ENCODE results near the gene SP110. TPM values are rescaled to one million over a fixed set of nuclear protein-coding genes. Genes with fewer than 3 reads are reported as not detected.

The SP110 gene
- total RNA-seq, 2 experiments from 2014 or later, result 59.4 to 63.7 TPM

GRCh38 chr2:230164139-230164538 lies 55.6 kb downstream of the SP110 start:
- no peak overlapping the region for H3K4me3 Mint-ChIP-seq
- H3K4me3 ChIP-seq (ENCODE audit: low read length), result no peak overlapping the region
- peak overlapping the region; percentile 1 for H3K27ac Mint-ChIP-seq
- ATAC-seq (ENCODE audit: poor library complexity) (no peak), DNase-seq (no peak)
- TF ChIP-seq CTCF (IDR thresholded peaks at IDR 0.05), result no peak
- ChIA-PET POLR2A (no interaction called here), CTCF (no interaction called here)
- peaks cover 60% of the 10 kb centered on the region for H3K36me3 Mint-ChIP-seq (ENCODE audit: low read depth)
- H3K9me3 ChIP-seq (ENCODE audit: control insufficient read depth in 1 of 2, insufficient read depth in 1 of 2, low read length in 2 of 2), result no peaks in the 10 kb centered on the region
- no peaks in the 10 kb centered on the region for H3K27me3 ChIP-seq (ENCODE audit: control insufficient read depth in 1 of 2, insufficient read depth in 2 of 2, low read length in 2 of 2)
- H3K9me3 Mint-ChIP-seq, result no peaks in the 10 kb centered on the region
- no peaks in the 10 kb centered on the region for H3K4me1 Mint-ChIP-seq (ENCODE audit: low read depth)
- H3K27me3 Mint-ChIP-seq, result no peaks in the 10 kb centered on the region
- peaks cover 4% of the 10 kb centered on the region for H3K4me1 ChIP-seq (ENCODE audit: insufficient read depth, low read length)
- intact Hi-C loops (cut with DNase I, micrococcal nuclease), result loop anchor here in 1 of 2 experiments (5.0 kb wide), 1 partner anchor 448 kb away; no protein-coding TSS in a partner anchor
- H3K36me3 ChIP-seq (ENCODE audit: insufficient read depth, low read length), result peaks cover 27% of the 10 kb centered on the region
- H3K27ac ChIP-seq (ENCODE audit: low read depth in 1 of 2, low read length in 2 of 2), result no peak overlapping the region

- no peak overlapping the region for H3K4me3 ChIP-seq (ENCODE audit: low read length)
- Mint-ChIP-seq H3K9me3 (no peaks in the 10 kb centered on the region), H3K4me1 (ENCODE audit: low read depth) (no peaks in the 10 kb centered on the region), H3K27ac (peak overlapping the region; percentile 1), H3K4me3 (no peak overlapping the region), H3K36me3 (ENCODE audit: low read depth) (peaks cover 49% of the 10 kb centered on the region), H3K27me3 (no peaks in the 10 kb centered on the region)
- ATAC-seq (ENCODE audit: poor library complexity), result no peak
- H3K27me3 ChIP-seq (ENCODE audit: control insufficient read depth in 1 of 2, insufficient read depth in 2 of 2, low read length in 2 of 2), result no peaks in the 10 kb centered on the region
- peaks cover 4% of the 10 kb centered on the region for H3K4me1 ChIP-seq (ENCODE audit: insufficient read depth, low read length)
- no peak for DNase-seq
- no peaks in the 10 kb centered on the region for H3K9me3 ChIP-seq (ENCODE audit: control insufficient read depth in 1 of 2, insufficient read depth in 1 of 2, low read length in 2 of 2)
- no peak overlapping the region for H3K27ac ChIP-seq (ENCODE audit: low read depth in 1 of 2, low read length in 2 of 2)
- ChIA-PET CTCF (no interaction called here), POLR2A (no interaction called here)
- intact Hi-C loops (cut with DNase I, micrococcal nuclease), result loop anchor here in 1 of 2 experiments (5.0 kb wide), 1 partner anchor 449 kb away; no protein-coding TSS in a partner anchor
- peaks cover 17% of the 10 kb centered on the region for H3K36me3 ChIP-seq (ENCODE audit: insufficient read depth, low read length)
- TF ChIP-seq CTCF (IDR thresholded peaks at IDR 0.05), result no peak
These were observed 56.8 kb downstream of the SP110 start for GRCh38 chr2:230162981-230163380.

GRCh38 chr2:230161184-230161583 lies 58.6 kb downstream of the SP110 start:
- no peak for ATAC-seq (ENCODE audit: poor library complexity)
- Histone ChIP-seq H3K4me3 (ENCODE audit: low read length) (no peak overlapping the region), H3K36me3 (ENCODE audit: insufficient read depth, low read length) (peaks cover 4% of the 10 kb centered on the region), H3K27ac (ENCODE audit: low read depth in 1 of 2, low read length in 2 of 2) (no peak overlapping the region), H3K9me3 (ENCODE audit: control insufficient read depth in 1 of 2, insufficient read depth in 1 of 2, low read length in 2 of 2) (no peaks in the 10 kb centered on the region), H3K4me1 (ENCODE audit: insufficient read depth, low read length) (peaks cover 4% of the 10 kb centered on the region), H3K27me3 (ENCODE audit: control insufficient read depth in 1 of 2, insufficient read depth in 2 of 2, low read length in 2 of 2) (no peaks in the 10 kb centered on the region)
- Mint-ChIP-seq H3K27ac (no peak overlapping the region), H3K9me3 (peaks cover 3% of the 10 kb centered on the region), H3K4me3 (no peak overlapping the region), H3K4me1 (ENCODE audit: low read depth) (no peaks in the 10 kb centered on the region), H3K27me3 (no peaks in the 10 kb centered on the region), H3K36me3 (ENCODE audit: low read depth) (peaks cover 32% of the 10 kb centered on the region)
- POLR2A ChIA-PET, result no interaction called here
- peak in 2 of 14 experiments; percentile 6 to 27 for DNase-seq
- intact Hi-C loops (cut with DNase I, micrococcal nuclease), result loop anchor here in 1 of 2 experiments (2.0 to 5.0 kb wide), 3 partner anchors 152 to 451 kb away; no protein-coding TSS in a partner anchor
- TF ChIP-seq CTCF (IDR thresholded peaks at IDR 0.05), result no peak
- CTCF ChIA-PET, result no interaction called here

Measured in CD4-positive, alpha-beta T cell (primary cell).